Upper lobe of right lung (tissue), 1 donor: Measurements from ENCODE around the gene HDAC4. TPM values are rescaled to one million over a fixed set of nuclear protein-coding genes. Genes with fewer than 3 reads are reported as not detected.

Experiments used
- ATAC-seq: fragments of 200-7000 bp; cut with Tn5 transposase; one replicate; pipeline ENCODE4 v1.9.1; 2020; ENCODE audit warnings: mild to moderate bottlenecking, moderate library complexity
- DNase-seq: peaks from one replicate; pipeline ENCODE4 v3.0.0-alpha.2; 2020
- H3K27ac ChIP-seq: fragments of 200-600 bp; one replicate; pipeline ENCODE4 v1.8.0; 2022
- H3K27me3 ChIP-seq: fragments of 200-600 bp; one replicate; pipeline ENCODE4 v1.8.0; 2022; ENCODE audit warnings: mild to moderate bottlenecking
- H3K36me3 ChIP-seq: fragments of 200-600 bp; one replicate; pipeline ENCODE4 v1.8.0; 2022
- H3K4me1 ChIP-seq: fragments of 200-600 bp; one replicate; pipeline ENCODE4 v1.8.0; 2022
- H3K4me3 ChIP-seq: fragments of 200-600 bp; one replicate; pipeline ENCODE4 v1.8.0; 2022; ENCODE audit warnings: mild to moderate bottlenecking
- H3K9me3 ChIP-seq: fragments of 200-600 bp; one replicate; pipeline ENCODE4 v1.8.0; 2022
- intact Hi-C: fragments of 100-400 bp; cut with DNase I; formaldehyde crosslinking; loops from one replicate; pipeline ENCODE4 v1.11.0; 2022
- total RNA-seq: library from RNA; stranded (reverse); fragmentation: NEBNext Ultra II Directional; extraction: Animal tissue kit (Norgen Biotek cat#: 25700); gene quantifications from one replicate; pipeline ENCODE4 v1.2.1, GENCODE V29; 2021
- TF ChIP-seq, protein P1 (sequence below): fragments of 200-600 bp; IDR thresholded peaks from one replicate; pipeline ENCODE4 v1.8.0; 2022; ENCODE audit warnings: antibody characterized with exemption
- donor health status: DM: no; HTN: yes; CAD: no; lungs with severe emphysema.

Gene HDAC4
- total RNA-seq, 1 donor from 2014 or later: 44.1 TPM

DNA sequence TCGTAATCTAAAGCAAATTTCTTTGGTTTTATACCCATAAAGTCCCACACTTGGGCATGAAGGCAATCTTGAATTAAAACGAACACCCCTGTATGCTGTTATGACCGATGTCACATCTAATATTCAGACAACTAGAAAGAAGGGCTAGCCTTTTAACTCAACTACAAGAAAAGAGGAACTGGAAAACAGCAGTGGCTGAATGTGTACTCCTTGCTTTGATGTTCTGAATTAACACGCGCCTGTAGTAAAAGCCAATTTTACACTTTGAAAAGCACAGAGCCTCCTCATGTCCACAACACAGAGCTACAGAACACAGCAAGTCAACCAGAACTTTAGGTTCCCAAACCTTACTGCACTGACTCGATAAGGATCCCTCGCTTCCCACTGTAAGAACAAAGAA is 147.6 kb downstream of the HDAC4 start:
- ATAC-seq (peak; percentile 33), DNase-seq (no peak)
- H3K27me3 ChIP-seq: no peaks in the 10 kb centered on the region
- H3K9me3 ChIP-seq: no peaks in the 10 kb centered on the region
- H3K4me1 ChIP-seq: peaks cover 28% of the 10 kb centered on the region
- peak overlapping the region; percentile 9 for H3K27ac ChIP-seq
- H3K36me3 ChIP-seq: no peaks in the 10 kb centered on the region
- TF ChIP-seq, protein P1, sequence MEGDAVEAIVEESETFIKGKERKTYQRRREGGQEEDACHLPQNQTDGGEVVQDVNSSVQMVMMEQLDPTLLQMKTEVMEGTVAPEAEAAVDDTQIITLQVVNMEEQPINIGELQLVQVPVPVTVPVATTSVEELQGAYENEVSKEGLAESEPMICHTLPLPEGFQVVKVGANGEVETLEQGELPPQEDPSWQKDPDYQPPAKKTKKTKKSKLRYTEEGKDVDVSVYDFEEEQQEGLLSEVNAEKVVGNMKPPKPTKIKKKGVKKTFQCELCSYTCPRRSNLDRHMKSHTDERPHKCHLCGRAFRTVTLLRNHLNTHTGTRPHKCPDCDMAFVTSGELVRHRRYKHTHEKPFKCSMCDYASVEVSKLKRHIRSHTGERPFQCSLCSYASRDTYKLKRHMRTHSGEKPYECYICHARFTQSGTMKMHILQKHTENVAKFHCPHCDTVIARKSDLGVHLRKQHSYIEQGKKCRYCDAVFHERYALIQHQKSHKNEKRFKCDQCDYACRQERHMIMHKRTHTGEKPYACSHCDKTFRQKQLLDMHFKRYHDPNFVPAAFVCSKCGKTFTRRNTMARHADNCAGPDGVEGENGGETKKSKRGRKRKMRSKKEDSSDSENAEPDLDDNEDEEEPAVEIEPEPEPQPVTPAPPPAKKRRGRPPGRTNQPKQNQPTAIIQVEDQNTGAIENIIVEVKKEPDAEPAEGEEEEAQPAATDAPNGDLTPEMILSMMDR: no peak
- H3K4me3 ChIP-seq: no peak overlapping the region
- intact Hi-C loops: no loop called here

DNA sequence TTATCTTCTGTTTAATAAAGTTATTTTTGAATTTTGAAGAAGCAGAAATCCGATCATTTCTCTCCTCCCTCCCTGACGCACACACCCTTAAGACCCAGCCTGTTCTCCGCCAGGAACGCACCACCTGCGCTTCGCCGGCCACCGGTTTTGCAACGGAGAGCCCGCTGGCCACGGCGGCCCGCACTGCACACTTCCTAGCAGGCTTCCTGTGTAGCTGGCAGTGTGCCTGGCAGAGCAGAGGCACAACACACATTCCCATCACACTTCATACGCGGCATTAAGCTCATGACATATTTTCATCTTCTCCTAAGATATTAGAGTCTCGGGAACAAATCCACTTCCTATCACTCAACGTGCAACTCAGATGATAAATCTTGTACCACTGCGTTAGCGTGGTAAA is 148.0 kb downstream of the HDAC4 start:
- DNase-seq (no peak), ATAC-seq (peak; percentile 51)
- Histone ChIP-seq H3K27ac (no peak overlapping the region), H3K4me1 (peaks cover 28% of the 10 kb centered on the region), H3K4me3 (no peak overlapping the region), H3K9me3 (no peaks in the 10 kb centered on the region), H3K27me3 (no peaks in the 10 kb centered on the region), H3K36me3 (no peaks in the 10 kb centered on the region)
- TF ChIP-seq, protein P1: no peak
- intact Hi-C loops: no loop called here

DNA sequence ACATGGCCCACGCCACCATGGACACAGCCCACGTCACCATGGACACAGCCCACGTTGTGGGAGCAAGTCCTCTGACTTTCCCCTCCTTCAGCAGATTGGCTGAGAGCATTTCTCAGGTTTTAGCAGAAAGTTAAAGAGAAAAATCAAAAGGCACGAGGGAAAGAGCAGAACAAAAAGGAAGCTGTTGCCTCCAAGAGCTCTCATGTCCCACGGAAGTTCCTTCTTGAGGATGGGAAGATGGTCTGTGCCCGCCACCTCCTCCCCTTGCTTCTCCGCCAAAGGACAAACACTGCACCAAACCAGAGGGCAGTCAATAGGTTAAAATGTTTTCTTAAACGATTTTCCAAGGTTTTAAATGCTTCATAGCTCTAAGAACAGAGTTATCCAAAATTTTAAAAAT is 148.4 kb downstream of the HDAC4 start:
- intact Hi-C loops: no loop called here
- TF ChIP-seq, protein P1: no peak
- Histone ChIP-seq H3K4me1 (peaks cover 28% of the 10 kb centered on the region), H3K36me3 (no peaks in the 10 kb centered on the region), H3K27me3 (no peaks in the 10 kb centered on the region), H3K9me3 (no peaks in the 10 kb centered on the region), H3K27ac (no peak overlapping the region), H3K4me3 (no peak overlapping the region)
- ATAC-seq: no peak
- no peak for DNase-seq

DNA sequence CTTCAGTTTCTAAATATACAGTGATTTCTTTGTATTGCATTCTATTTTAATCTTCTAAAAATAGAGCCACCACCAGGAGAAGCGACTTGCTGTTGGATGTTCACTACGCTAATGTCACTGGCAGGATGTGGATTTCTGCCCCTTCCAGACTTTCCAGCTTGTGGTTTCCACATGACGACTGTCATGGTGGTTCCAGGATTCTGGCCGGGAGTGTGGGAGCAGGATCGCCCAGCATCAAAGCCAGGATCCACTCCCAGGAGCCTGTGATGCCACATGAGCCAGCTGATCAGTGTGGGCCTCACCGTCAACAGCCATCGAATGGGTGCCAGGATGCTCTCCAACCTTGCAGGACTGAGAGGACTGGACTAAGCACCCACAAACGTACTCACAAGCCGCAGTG is 148.8 kb downstream of the HDAC4 start:
- TF ChIP-seq, protein P1: no peak
- no peaks in the 10 kb centered on the region for H3K36me3 ChIP-seq
- ATAC-seq: no peak
- no peak overlapping the region for H3K27ac ChIP-seq
- no peak for DNase-seq
- H3K4me3 ChIP-seq: no peak overlapping the region
- no peaks in the 10 kb centered on the region for H3K27me3 ChIP-seq
- peaks cover 28% of the 10 kb centered on the region for H3K4me1 ChIP-seq
- H3K9me3 ChIP-seq: no peaks in the 10 kb centered on the region
- intact Hi-C loops: no loop called here

DNA sequence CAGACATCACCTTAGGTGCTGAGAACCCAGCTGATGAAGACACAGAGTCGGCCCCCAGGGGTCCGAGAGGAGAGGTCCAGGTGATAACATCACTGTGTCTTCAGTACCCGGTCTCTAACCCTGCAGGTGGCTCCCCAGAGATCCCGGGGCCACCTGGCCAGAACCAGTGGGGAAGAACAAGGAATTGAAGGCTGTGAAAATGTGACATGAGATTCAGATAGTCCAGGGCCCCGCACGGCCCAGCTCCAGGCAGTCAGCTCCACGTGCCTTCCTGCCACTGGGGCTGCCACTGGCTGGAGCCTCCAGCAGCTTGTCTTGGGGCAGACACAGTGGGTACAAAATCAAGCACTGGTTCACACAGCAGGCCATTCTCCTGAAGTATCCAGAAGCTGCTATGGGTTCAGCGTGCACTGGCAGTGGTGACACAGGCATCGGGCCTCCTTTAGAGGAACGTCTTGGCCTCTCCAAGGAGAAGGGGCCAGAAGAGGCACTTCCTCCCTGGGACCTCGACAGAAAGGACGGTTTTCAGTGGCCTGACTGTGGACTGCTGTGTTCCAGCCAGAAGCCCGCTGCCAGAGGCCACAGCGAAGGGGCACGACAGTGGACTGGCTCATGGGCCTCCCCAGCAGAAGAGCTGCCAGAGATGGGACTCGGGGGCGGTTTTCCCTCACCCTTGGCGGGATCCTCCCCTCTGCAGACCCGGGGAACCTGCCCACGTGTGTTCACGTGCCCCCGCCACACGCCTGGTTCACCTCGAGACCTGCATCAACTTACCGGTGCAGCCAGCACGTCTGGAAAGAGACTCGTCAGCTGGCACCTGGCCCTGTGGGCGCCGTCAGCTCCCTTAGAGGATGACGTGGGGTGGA is 150.4 kb downstream of the HDAC4 start:
- ATAC-seq (no peak), DNase-seq (no peak)
- Histone ChIP-seq H3K4me1 (peaks cover 41% of the 10 kb centered on the region), H3K4me3 (no peak overlapping the region), H3K36me3 (no peaks in the 10 kb centered on the region), H3K27ac (no peak overlapping the region), H3K27me3 (no peaks in the 10 kb centered on the region), H3K9me3 (no peaks in the 10 kb centered on the region)
- intact Hi-C loops: no loop called here
- TF ChIP-seq, protein P1: no peak
